ENCODE measurements around the gene TBC1D7. TPM values are rescaled to one million over a fixed set of nuclear protein-coding genes. Genes with fewer than 3 reads are reported as not detected.

TBC1D7 gene
- total RNA-seq, 4 donors from 2014 or later: 6.9 to 10.7 (median 9.6) TPM

DNA sequence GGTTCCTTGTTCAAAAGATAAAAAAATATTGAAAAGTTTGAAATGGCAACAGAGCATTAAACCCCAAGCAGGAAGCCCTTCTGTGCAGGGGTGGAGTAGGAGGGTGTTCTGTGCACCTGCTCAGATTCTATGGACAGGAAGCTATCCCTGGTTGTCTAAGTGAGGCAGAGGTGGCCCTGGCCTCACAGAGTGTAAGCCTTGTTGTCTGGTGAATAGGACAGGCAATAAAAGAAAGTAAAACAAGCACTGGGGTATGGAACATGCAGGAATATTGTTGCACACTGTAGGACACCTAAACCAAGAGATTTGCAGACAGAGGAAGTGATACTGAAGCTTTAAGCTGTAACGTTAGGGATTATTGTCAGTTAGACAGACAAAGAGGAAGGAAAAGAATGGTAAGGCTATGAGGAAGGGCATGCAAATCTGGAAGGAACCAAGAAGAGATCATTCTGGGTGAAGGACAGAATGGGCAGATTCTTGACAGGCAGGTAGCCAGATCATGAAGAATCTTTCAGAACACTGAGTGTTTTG lies 66.8 kb downstream of the TBC1D7 start:
- no peak for TF ChIP-seq POLR2A (IDR thresholded peaks at IDR 0.05)
- TF ChIP-seq CTCF (IDR thresholded peaks at IDR 0.05): no peak
- intact Hi-C loops (cut with DNase I): no loop called here

GRCh38 chr6:13260831-13261230 lies 67.5 kb downstream of the TBC1D7 start:
- 89 to 92% methylated on average over 5 of the region's 5 CpGs for WGBS, 2 donors
- intact Hi-C loops (cut with DNase I): no loop called here
- TF ChIP-seq POLR2A (IDR thresholded peaks at IDR 0.05) (no peak), CTCF (IDR thresholded peaks at IDR 0.05) (no peak)

More for the DNA sequence above, 66.8 kb downstream of the TBC1D7 start:
- DNase-seq: no peak
- no peak overlapping the region for H3K27ac ChIP-seq
- no peaks in the 10 kb centered on the region for H3K9me3 ChIP-seq
- WGBS, 2 donors: 80 to 85% methylated on average over 1 of the region's 1 CpG
- no peaks in the 10 kb centered on the region for H3K36me3 ChIP-seq
- H3K4me1 ChIP-seq: no peaks in the 10 kb centered on the region
- no peak overlapping the region for H3K4me3 ChIP-seq (replicated peaks in 1 of 3)
- H3K27me3 ChIP-seq: no peaks in the 10 kb centered on the region

GRCh38 chr6:13260101-13260598 lies 68.2 kb downstream of the TBC1D7 start:
- intact Hi-C loops (cut with DNase I): no loop called here
- TF ChIP-seq CTCF (IDR thresholded peaks at IDR 0.05) (no peak), POLR2A (IDR thresholded peaks at IDR 0.05) (no peak)
- WGBS, 2 donors: 89 to 95% methylated on average over 7 of the region's 7 CpGs
- DNase-seq: no peak
- Histone ChIP-seq H3K4me1 (no peaks in the 10 kb centered on the region), H3K27me3 (no peaks in the 10 kb centered on the region), H3K4me3 (replicated peaks in 1 of 3) (no peak overlapping the region), H3K27ac (no peak overlapping the region), H3K9me3 (no peaks in the 10 kb centered on the region), H3K36me3 (no peaks in the 10 kb centered on the region)

More at GRCh38 chr6:13260831-13261230, 67.5 kb downstream of the TBC1D7 start:
- H3K27ac ChIP-seq: no peak overlapping the region
- H3K4me3 ChIP-seq (replicated peaks in 1 of 3): no peak overlapping the region
- no peaks in the 10 kb centered on the region for H3K36me3 ChIP-seq
- no peak for DNase-seq
- no peaks in the 10 kb centered on the region for H3K4me1 ChIP-seq
- H3K9me3 ChIP-seq: no peaks in the 10 kb centered on the region
- no peaks in the 10 kb centered on the region for H3K27me3 ChIP-seq

DNA sequence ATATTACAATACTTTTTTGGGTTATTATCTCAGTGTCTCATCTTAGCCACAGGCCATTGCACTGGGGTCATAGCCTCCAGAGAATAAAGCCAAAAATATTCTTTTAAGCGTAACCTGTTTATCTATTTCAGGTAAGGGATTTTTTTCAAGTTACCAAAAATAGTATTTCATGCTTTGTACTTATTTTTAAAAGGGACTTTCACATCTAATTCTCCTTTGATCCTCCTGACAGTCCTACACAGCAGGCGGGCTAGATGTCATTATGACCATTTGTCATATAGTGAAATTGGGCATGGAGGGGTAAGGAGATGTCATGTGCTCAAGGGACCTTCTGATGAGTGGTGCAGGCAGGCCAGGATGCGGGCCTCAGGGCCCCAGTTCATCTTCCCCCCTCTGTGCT lies 68.9 kb downstream of the TBC1D7 start:
- Histone ChIP-seq H3K27me3 (no peaks in the 10 kb centered on the region), H3K9me3 (no peaks in the 10 kb centered on the region), H3K4me1 (no peaks in the 10 kb centered on the region), H3K4me3 (replicated peaks in 1 of 3) (no peak overlapping the region), H3K27ac (no peak overlapping the region), H3K36me3 (no peaks in the 10 kb centered on the region)
- no peak for DNase-seq
- no peak for TF ChIP-seq CTCF (IDR thresholded peaks at IDR 0.05)
- no peak for TF ChIP-seq POLR2A (IDR thresholded peaks at IDR 0.05)
- intact Hi-C loops (cut with DNase I): no loop called here
- 92 to 95% methylated on average over 3 of the region's 3 CpGs for WGBS, 2 donors

DNA sequence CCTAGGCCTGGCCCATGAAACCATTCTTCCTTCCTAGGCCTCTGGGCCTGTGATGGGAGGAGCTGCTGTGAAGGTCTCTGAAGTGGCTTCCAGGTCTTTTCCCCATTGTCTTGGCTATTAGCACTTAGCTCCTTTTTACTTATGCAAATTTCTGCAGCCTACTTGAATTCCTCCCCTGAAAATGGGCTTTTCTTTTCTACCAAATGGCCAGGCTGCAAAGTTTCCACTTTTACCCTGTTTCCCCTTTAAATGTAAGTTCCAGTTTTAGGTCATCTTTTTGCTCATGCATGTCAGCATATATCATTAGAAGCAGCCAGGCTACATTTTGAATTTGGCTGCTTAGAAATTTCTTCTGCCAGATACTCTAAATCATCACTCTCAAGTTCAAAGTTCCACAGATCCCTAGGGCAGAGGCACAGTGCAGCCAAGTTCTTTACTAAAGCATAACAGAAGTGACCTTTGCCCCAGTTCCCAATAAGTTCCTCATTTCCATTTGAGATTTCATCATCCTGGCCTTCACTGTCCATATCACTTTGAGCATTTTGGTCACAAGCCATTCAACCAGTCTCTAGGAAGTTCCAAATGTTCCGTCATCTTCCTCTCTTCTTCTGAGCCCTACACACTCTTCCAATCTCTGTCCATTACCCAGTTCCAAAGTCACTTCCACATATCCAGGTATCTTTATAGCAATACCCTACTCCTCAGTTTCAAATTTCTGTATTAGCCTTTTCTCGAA lies 71.9 kb downstream of the TBC1D7 start:
- no peak overlapping the region for H3K27ac ChIP-seq

More for the DNA sequence above, 71.9 kb downstream of the TBC1D7 start:
- TF ChIP-seq CTCF (IDR thresholded peaks at IDR 0.05) (no peak), POLR2A (IDR thresholded peaks at IDR 0.05) (no peak)
- Histone ChIP-seq H3K36me3 (no peaks in the 10 kb centered on the region), H3K4me1 (no peaks in the 10 kb centered on the region), H3K4me3 (replicated peaks in 1 of 3) (no peak overlapping the region), H3K9me3 (no peaks in the 10 kb centered on the region), H3K27me3 (no peaks in the 10 kb centered on the region)
- intact Hi-C loops (cut with DNase I): no loop called here
- WGBS, 2 donors: 85 to 86% methylated on average over 2 of the region's 2 CpGs
- DNase-seq: no peak

Data from thyroid gland (tissue), 4 donors.